ENCODE data around the gene FBXO28. TPM values are rescaled to one million over a fixed set of nuclear protein-coding genes. Genes with fewer than 3 reads are reported as not detected.

FBXO28 gene
- total and polyA plus RNA-seq, 10 of the 15 experiments (the other 5 are each of a cell fraction or from before 2014, with no cell fraction given): 4.3 to 23.2 (median 18.4) TPM

DNA sequence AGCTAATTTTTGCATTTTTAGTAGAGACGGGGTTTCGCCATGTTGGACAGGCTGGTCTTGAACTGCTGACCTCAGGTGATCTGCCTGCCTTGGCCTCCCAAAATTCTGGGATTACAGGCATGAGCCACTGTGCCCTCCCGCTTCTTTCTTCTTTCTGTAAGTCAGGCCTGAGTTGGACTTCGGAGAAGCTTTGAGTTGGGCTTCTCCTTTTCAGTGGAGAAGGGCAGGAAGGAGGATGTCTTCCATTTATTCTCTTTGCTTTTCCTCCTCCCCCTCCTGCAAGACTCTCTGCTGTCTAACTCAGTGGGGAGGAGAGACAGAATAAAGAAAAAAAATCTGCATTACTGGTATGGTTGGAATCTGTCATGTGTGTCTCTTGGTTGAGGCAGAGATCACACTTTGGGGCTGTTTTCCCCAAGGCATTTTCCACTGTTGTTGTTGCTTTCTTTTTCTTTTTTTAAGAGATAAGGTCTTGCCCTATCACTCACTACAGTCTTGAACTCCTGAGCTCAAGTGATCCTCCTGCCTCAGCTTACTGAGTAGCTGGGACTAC, 55.9 kb downstream of the FBXO28 start:
- H3K9ac ChIP-seq (ENCODE audit: control insufficient read depth, insufficient read depth, low read length): no peak overlapping the region
- CTCF ChIA-PET: interaction anchor here (1.0 to 2.1 kb wide), 8 partner anchors 9 to 163 kb away, joined by 3 to 13 read pairs (median 4); no protein-coding TSS in a partner anchor
- no peak for FAIRE-seq
- H2AFZ ChIP-seq (ENCODE audit: control insufficient read depth, low read depth, low read length): no peak overlapping the region
- in situ Hi-C loops (cut with MboI) (no loop called here), intact Hi-C loops (cut with micrococcal nuclease; ENCODE audit: unreplicated experiment) (loop anchor here (1.0 kb wide), 1 partner anchor 13 kb away; no protein-coding TSS in a partner anchor)
- RAD21 ChIA-PET (ENCODE audit: unreplicated experiment): interaction anchor here (1.0 to 1.9 kb wide), 4 partner anchors 12 to 32 kb away, joined by 3 to 8 read pairs (median 4); partner anchors contain the start of gene DEGS1
- H3K9me3 ChIP-seq (replicated peaks; ENCODE audit: control insufficient read depth, insufficient read depth, low read length): peaks cover 3% of the 10 kb centered on the region; the same call in 2 of the 3 replicates
- H3K4me3 ChIP-seq: no peak overlapping the region
- no peak for ATAC-seq
- H3K27me3 ChIP-seq (replicated peaks in 1 of 2; ENCODE audit: control insufficient read depth in 2 of 2, insufficient read depth in 2 of 2, low read length in 1 of 2): no peaks in the 10 kb centered on the region
- WGBS (ENCODE audit: insufficient coverage, insufficient replicate concordance, low lambda C conversion rate, missing lambda C conversion rate): 84% methylated on average over 4 of the region's 4 CpGs
- peaks cover 13% of the 10 kb centered on the region for H3K4me1 ChIP-seq (ENCODE audit: control insufficient read depth, insufficient read depth, low read length)
- SMC1A ChIA-PET (ENCODE audit: uncharacterized antibody, unreplicated experiment): interaction anchor here (0.9 to 2.6 kb wide), 10 partner anchors 9 to 164 kb away, joined by 5 to 14 read pairs (median 8); partner anchors contain the start of gene DEGS1
- H3K79me2 ChIP-seq (ENCODE audit: control insufficient read depth, insufficient read depth, low read length): no peaks in the 10 kb centered on the region
- H3K27ac ChIP-seq (ENCODE audit: control insufficient read depth, insufficient read depth): no peak overlapping the region
- H4K20me1 ChIP-seq (ENCODE audit: control insufficient read depth, insufficient read depth): no peaks in the 10 kb centered on the region
- POLR2A ChIA-PET: interaction anchor here (1.1 to 1.8 kb wide), 6 partner anchors 10 to 207 kb away, joined by 3 to 16 read pairs (median 4); partner anchors contain the start of gene DEGS1
- H3K4me2 ChIP-seq (ENCODE audit: control insufficient read depth, insufficient read depth): peak overlapping the region; percentile 24
- DNase-seq (ENCODE audit: low read depth, low spot score): no peak
- H3K36me3 ChIP-seq (ENCODE audit: control insufficient read depth in 2 of 2, insufficient read depth in 2 of 2, low read length in 1 of 2): no peaks in the 10 kb centered on the region
- no TSS peak for BruUV-seq (replicated peaks)
- no peak for TF ChIP-seq CEBPB (IDR thresholded peaks at IDR 0.05; ENCODE audit: borderline replicate concordance in 1 of 2, low read depth in 2 of 2, low read length in 2 of 2)
- TF ChIP-seq POU2F2 (IDR thresholded peaks at IDR 0.05; ENCODE audit: borderline replicate concordance, low read depth, low read length): no peak
- TF ChIP-seq CBX5 (IDR thresholded peaks at IDR 0.05; ENCODE audit: low read depth): no peak
- TF ChIP-seq TBL1XR1 (IDR thresholded peaks at IDR 0.05; ENCODE audit: low read depth, low read length): no peak
- TF ChIP-seq TARDBP (IDR thresholded peaks at IDR 0.05; ENCODE audit: borderline replicate concordance): no peak
- no peak for TF ChIP-seq ZNF217 (IDR thresholded peaks at IDR 0.05)
- TF ChIP-seq, protein P1, sequence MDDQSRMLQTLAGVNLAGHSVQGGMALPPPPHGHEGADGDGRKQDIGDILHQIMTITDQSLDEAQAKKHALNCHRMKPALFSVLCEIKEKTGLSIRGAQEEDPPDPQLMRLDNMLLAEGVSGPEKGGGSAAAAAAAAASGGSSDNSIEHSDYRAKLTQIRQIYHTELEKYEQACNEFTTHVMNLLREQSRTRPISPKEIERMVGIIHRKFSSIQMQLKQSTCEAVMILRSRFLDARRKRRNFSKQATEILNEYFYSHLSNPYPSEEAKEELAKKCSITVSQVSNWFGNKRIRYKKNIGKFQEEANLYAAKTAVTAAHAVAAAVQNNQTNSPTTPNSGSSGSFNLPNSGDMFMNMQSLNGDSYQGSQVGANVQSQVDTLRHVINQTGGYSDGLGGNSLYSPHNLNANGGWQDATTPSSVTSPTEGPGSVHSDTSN (IDR thresholded peaks at IDR 0.05; ENCODE audit: insufficient replicate concordance, low read depth, low read length): no peak
- TF ChIP-seq CREB1 (IDR thresholded peaks at IDR 0.05; ENCODE audit: low read depth): no peak
- TF ChIP-seq, protein P2, sequence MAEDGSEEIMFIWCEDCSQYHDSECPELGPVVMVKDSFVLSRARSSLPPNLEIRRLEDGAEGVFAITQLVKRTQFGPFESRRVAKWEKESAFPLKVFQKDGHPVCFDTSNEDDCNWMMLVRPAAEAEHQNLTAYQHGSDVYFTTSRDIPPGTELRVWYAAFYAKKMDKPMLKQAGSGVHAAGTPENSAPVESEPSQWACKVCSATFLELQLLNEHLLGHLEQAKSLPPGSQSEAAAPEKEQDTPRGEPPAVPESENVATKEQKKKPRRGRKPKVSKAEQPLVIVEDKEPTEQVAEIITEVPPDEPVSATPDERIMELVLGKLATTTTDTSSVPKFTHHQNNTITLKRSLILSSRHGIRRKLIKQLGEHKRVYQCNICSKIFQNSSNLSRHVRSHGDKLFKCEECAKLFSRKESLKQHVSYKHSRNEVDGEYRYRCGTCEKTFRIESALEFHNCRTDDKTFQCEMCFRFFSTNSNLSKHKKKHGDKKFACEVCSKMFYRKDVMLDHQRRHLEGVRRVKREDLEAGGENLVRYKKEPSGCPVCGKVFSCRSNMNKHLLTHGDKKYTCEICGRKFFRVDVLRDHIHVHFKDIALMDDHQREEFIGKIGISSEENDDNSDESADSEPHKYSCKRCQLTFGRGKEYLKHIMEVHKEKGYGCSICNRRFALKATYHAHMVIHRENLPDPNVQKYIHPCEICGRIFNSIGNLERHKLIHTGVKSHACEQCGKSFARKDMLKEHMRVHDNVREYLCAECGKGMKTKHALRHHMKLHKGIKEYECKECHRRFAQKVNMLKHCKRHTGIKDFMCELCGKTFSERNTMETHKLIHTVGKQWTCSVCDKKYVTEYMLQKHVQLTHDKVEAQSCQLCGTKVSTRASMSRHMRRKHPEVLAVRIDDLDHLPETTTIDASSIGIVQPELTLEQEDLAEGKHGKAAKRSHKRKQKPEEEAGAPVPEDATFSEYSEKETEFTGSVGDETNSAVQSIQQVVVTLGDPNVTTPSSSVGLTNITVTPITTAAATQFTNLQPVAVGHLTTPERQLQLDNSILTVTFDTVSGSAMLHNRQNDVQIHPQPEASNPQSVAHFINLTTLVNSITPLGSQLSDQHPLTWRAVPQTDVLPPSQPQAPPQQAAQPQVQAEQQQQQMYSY (CRISPR knock-in tag; IDR thresholded peaks at IDR 0.05): no peak
- TF ChIP-seq, protein P3, sequence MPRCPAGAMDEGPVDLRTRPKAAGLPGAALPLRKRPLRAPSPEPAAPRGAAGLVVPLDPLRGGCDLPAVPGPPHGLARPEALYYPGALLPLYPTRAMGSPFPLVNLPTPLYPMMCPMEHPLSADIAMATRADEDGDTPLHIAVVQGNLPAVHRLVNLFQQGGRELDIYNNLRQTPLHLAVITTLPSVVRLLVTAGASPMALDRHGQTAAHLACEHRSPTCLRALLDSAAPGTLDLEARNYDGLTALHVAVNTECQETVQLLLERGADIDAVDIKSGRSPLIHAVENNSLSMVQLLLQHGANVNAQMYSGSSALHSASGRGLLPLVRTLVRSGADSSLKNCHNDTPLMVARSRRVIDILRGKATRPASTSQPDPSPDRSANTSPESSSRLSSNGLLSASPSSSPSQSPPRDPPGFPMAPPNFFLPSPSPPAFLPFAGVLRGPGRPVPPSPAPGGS (IDR thresholded peaks at IDR 0.05; ENCODE audit: borderline replicate concordance, insufficient read depth, low read depth, low read length, poor library complexity, severe bottlenecking): no peak
- TF ChIP-seq TCF7 (IDR thresholded peaks at IDR 0.05; ENCODE audit: borderline replicate concordance): no peak
- TF ChIP-seq, protein P4, sequence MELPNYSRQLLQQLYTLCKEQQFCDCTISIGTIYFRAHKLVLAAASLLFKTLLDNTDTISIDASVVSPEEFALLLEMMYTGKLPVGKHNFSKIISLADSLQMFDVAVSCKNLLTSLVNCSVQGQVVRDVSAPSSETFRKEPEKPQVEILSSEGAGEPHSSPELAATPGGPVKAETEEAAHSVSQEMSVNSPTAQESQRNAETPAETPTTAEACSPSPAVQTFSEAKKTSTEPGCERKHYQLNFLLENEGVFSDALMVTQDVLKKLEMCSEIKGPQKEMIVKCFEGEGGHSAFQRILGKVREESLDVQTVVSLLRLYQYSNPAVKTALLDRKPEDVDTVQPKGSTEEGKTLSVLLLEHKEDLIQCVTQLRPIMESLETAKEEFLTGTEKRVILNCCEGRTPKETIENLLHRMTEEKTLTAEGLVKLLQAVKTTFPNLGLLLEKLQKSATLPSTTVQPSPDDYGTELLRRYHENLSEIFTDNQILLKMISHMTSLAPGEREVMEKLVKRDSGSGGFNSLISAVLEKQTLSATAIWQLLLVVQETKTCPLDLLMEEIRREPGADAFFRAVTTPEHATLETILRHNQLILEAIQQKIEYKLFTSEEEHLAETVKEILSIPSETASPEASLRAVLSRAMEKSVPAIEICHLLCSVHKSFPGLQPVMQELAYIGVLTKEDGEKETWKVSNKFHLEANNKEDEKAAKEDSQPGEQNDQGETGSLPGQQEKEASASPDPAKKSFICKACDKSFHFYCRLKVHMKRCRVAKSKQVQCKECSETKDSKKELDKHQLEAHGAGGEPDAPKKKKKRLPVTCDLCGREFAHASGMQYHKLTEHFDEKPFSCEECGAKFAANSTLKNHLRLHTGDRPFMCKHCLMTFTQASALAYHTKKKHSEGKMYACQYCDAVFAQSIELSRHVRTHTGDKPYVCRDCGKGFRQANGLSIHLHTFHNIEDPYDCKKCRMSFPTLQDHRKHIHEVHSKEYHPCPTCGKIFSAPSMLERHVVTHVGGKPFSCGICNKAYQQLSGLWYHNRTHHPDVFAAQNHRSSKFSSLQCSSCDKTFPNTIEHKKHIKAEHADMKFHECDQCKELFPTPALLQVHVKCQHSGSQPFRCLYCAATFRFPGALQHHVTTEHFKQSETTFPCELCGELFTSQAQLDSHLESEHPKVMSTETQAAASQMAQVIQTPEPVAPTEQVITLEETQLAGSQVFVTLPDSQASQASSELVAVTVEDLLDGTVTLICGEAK (IDR thresholded peaks at IDR 0.05; ENCODE audit: borderline replicate concordance): no peak
